ENCODE data around the gene NFIB.

Gene NFIB

DNA sequence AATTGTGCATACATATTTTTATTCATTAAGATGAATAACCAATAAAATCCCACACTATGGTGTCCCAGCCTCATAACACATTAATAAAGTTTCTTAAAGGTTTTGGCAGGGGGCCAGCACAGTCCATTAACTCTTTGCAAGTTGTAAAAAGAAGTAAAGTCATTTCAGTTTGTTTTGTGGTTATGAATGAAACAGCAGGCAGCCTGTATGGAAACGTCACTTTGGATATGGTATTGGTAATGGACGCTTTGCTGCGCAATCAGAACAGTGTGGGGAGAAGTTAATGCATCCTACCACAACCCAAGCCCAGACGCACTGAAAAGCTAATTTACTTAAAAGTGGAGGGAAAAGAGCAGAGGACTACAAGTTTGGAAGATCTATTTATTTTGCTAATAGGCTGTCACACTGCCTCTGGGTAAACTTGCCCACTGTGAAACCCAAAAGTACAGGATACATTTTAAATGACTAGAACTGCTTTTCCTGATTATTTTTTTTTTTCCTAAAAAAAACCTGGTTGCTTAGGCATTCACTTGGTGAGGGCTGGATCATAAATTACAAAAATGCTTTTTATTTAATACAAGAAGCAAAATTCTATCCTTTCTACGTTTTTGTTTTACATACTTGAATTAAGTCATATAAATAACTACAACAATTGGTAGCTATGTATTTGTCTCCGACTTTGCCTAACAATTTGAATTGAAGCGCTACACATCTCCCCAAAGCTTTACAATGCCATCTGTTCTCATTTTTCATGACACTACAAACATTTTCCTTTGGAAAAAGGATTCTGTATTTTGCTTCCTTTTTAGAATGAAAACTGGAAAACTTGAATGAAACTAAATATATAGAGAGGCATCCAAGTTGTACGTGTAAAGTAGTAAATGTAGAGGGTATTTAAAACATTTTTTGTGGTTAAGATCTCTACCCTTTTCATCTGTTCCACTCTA, 104.3 kb downstream of the NFIB start:
- no peak for DNase-seq

GRCh38 chr9:14207352-14207995, 106.5 kb downstream of the NFIB start:
- DNase-seq: no peak

GRCh38 chr9:14205463-14205862, 108.5 kb downstream of the NFIB start:
- no peak for DNase-seq

GRCh38 chr9:14203356-14204056, 110.4 kb downstream of the NFIB start:
- DNase-seq: no peak

- no peak for DNase-seq
These were observed 115.0 kb downstream of the NFIB start for GRCh38 chr9:14198841-14199455.

GRCh38 chr9:14198047-14198840, 115.7 kb downstream of the NFIB start:
- DNase-seq: no peak

DNA sequence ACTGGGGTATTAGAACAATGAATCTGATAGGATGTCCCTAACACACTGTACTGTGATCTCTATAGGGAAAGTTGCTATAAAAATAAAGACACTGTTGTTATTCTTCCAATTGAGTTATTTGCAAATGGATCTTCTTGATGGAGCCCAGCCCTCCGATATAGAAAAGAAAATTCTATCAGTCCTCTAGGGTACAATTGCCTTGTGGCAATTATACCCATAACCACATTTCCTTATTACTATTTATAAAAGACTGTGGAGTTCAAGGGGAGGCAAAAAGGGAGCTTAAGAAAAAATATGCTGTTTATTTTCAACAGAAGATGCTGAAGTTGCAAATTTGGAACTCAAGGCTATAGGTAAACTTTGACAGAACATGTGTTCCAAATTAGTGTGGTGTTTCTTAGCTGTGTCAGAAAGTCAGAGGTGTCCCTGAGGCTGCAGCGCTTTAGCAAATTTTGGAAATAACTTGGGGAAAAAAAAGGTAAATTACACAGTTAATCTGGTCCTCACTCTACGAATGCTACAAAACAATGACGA, 116.5 kb downstream of the NFIB start:
- DNase-seq: no peak

DNA sequence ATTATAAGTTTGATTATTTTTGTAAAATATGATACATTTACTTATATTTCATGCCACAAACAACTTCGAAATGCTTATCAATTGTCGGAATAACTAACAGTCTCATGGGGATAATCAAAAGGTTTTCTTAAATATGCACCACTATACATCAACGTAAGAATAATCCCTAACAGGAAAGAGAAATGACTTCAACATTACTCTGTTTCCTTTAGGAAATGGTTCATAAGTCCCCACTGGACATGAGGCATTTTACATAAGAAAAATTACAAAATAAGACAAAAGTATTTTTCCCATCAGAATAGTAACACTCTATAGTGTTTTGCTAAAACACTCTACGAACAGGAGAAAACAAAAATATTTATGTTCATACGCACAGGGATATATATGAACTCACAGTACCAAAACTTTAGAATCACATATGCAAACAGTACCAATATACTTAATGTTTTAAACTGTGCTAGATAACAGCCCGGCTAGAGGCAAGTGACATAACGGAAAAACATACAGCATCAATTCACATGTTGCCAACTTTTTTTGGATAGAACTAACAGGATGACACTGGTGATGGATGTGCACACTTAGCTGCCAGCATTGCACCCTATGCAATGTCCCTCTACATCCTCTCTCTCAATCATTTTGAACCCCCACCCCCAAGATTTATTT, 120.5 kb downstream of the NFIB start:
- DNase-seq: no peak

- no peak for DNase-seq
These were observed 121.4 kb downstream of the NFIB start for GRCh38 chr9:14192556-14192955.

DNA sequence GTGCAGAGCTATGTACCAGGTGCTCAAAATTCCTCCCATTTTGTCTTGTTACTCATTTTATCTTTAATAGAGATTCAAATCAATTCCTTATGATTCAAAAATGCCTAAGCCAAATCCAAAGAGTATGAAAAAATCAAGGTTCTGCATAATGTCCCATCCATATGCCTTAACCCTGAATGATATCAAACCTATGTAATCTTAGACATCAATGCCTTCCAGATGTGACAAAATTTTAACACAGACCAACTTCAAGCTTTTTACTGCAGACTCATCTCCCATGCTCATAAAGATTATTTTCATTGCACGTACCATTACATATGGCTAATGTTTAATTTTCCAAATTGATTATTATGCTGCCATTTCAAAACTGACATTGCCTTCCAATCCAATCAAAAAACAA, 122.4 kb downstream of the NFIB start:
- DNase-seq: no peak

- DNase-seq: no peak
These were observed 123.7 kb downstream of the NFIB start for GRCh38 chr9:14190240-14190639.

GRCh38 chr9:14189578-14189977, 124.4 kb downstream of the NFIB start:
- DNase-seq: no peak

DNA sequence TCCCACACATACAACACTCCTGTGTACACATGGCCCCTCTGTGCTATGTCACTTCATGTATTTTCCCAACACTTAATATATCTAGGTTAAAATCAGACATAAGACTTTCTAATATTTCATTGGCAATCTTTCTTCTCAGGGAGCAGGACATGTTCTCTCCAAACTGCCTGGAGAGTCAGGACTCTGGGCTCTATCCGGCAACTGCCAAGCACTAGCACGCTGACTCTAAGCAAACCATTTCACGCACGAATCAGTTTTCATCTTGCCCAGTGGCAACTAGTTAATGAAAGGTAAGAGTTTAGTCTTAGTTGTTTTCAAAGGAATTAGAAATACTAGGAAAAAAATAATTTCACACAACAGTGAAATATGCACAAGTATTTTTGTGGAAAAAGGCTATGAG, 124.8 kb downstream of the NFIB start:
- DNase-seq: no peak

DNA sequence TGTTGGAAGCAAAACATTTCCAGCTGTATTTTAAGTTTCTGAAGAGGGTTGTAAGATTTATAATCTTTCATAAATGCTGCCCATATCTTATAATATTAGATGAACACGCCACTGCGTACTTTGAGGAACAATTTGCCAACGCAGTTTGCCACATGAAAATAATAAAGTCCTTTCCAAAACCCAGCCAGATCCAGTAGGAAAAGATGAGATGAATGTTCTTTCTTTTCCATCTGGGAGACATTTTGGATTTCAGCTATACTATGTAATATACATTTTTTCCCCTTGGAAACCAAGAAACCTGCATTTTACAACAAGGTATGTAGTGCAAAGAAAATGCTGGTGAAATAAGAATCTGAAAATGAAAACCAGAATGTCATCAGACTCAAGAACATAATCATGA, 125.4 kb downstream of the NFIB start:
- DNase-seq: no peak

DNA sequence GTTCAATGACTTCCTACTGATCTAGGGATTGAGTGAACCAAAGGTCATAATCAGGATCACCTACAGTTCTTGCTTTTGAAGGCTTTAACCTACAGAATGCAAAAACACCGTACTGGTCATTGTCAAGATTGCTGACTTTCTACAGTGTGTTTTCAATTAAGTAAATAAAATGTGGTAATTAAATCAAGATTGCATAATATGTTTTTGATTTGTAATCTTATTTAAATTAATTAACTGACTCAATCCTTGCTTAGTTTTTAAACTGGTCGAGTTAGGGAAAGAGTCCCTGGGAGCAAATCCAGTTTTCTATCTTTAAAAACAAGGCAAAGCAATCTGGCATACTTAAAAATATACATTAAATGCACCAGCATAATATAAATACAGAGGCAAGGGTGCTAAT, 125.9 kb downstream of the NFIB start:
- no peak for DNase-seq

- DNase-seq: no peak
These were observed 127.8 kb downstream of the NFIB start for GRCh38 chr9:14186096-14186495.

DNA sequence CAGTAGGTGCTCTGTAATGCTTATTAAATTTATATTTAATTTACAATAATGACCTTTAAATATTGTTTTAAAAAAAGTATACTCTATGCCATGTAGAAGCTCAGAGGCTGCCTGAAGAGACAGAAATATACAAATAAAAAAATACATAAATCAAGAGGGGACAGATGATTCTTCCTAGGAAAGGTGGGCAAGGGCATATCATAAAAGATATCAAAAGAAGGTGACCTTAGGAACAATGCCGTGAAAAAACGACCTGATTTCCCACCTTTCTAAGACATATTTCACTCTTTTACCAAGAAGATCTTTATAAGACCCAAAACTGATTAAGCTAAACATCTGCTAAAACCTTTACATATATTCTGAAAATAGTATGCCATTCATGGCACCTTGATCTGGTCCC, 128.9 kb downstream of the NFIB start:
- DNase-seq: no peak

- DNase-seq: no peak
These were observed 130.9 kb downstream of the NFIB start for GRCh38 chr9:14183001-14183400.

DNA sequence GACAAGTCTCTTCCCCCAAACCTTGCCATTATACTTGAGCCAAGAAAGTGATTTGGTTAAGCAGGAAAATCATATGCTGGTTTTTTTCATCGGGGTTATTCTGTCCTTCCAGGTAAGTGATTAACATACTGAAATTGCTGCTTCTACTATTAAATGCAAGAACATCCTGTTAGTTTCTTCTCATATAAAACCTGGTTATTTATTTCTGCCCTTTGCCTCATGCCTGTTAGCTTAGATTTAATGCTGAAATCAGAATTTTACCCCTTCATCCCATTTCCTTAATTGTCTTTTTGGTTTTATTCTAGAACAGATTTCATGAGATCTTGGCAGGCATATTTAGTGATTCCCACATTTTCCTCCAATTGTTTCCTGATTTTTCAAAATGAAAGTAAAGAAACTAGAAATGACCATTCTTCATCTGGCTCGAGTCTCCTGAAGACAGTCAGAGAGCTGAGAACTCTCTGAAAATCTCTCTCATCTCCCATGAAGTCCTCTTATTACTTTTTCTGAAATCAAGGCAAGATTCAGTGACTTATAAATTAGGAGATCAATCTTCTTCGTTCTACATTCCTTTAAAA, 132.9 kb downstream of the NFIB start:
- no peak for DNase-seq

DNA sequence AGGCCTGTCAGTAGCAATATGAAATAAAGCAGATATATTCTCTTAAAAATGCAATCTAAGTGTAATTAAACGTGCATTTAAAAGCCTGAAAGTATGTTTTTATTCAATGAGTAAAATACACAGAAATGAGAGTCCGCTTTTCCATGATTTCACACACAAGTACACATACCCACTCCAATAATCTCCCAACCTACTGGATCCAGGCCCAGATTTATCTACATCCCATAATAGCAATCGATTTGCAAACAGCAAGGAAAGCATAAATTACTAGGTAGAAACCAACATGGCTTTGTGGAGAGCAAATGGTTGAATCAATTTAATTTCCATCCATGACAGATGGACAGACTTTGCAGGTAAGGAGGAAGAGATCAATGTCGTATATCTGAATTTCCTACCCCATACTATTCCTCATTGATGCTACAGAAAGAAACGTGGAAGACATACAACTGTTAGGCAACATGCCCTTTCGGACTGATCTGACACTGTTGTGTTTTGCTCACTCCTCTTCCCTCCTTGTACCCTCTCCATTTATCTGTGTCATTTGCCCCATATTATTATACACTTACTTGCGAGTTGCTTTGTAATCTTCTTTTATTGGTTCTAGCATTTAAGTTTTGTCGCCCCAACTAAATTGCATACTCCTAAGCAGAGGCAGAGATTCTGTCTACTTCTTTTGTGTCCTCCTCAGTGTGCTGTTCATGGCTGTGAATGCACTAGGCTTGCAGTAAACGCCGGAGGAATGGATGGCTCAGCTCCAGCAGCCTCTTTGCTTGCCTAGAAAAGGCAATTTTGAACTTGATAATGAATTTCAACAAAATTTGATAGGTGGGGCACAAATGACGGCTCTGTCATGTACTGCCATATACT, 133.6 kb downstream of the NFIB start:
- DNase-seq: no peak

All from inflammatory macrophage treated with lipopolysaccharide for 1 hour (primary cell).